NCI-H446 (cell line): Measurements from ENCODE around the gene TAC4.
"Not testable (repeated sequence)": the region's sequence is repeated elsewhere in the genome, so short reads cannot be mapped to it uniquely, and the experiment has no call there.

Experiments
- DNase-seq, 2 experiments: peaks; one replicate each; lab custom pipeline; 2025; lab: John Stamatoyannopoulos, UW

The TAC4 gene

DNA sequence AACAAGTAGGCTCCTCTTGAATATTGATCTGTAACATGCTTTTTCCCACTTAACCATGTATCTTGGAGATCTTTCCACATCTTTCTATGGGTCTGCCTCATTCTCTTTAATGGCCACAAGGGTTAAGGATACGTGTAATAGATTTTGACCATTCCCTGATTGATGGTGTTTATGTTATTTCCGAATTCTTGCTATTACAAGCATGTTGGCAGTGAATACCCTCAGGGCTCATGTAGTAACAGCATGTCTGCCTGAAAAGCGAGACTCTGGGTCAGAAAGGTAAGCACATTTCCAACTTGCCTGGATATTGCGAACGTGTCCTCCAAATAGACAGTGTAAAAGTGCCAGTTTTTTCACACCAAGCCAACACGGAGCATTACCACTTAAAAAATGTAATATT, 5.0 kb downstream of the TAC4 start:
- no peak for DNase-seq

- DNase-seq = no peak
These were observed 5.5 kb downstream of the TAC4 start for GRCh38 chr17:49842371-49842770.

- no peak for DNase-seq
These were observed 6.3 kb downstream of the TAC4 start for GRCh38 chr17:49841548-49841947.

- no peak for DNase-seq
These were observed 8.4 kb downstream of the TAC4 start for GRCh38 chr17:49839455-49839854.

- peak in 1 of 2 experiments; percentile 29 for DNase-seq
These were observed 11.5 kb downstream of the TAC4 start for GRCh38 chr17:49836111-49837030.

DNA sequence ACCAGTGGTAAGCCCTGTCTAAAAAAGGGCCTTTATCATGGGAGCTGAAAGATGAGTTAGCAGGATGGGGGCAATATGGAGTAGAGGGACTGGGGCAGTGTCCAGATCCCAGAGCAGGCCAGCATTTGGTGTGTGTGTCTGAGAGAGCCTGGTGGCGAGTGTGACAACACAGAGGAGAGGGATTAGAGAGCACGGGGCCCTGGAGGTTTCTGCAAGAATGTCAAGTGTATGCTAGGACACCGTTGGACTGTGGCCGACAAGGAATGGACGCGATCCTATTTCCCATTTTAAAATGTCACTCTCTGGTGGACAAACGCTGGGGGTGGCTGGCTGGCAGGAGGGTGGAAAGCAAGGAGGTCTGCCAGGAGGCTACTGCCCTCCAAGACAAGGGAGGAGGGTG, 12.4 kb downstream of the TAC4 start:
- DNase-seq = no peak

GRCh38 chr17:49834118-49834743, 13.6 kb downstream of the TAC4 start:
- DNase-seq = no peak

DNA sequence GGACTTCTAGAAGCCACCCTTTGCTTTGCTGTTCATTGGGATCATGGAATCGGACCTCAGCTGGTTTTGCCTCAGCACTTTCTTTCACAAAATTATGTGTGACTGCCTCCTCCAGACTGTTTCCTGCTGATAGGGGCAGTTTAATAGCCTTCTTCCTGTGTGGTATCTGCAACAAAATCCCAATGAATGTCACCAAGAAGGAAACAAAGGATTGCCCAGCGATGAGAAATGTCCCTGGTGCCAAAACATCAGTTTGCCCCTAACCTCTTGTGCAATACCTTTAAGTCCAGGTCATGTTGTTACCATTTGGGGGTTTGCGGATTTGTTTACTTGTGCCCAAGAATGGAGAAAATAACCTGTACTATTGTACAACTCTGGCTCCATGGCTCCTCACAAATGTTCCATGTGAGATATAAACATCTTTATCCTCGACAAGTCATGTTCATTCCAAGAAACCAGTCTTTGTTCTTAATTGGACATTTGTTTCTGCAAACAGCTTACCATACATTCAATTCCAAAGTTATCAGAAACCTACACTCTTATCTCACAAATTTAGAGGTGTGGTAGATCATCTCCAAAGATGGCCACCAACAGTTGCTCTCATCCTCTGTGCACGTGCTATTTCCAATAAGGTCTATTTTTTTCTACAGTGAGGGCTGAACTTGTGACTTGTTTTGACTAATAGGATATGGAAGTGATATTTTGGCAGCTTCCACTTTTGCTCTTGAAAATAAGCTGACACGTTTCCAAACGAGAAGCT, 14.8 kb downstream of the TAC4 start:
- DNase-seq = no peak

- no peak for DNase-seq
These were observed 17.3 kb downstream of the TAC4 start for GRCh38 chr17:49830605-49831004.

DNA sequence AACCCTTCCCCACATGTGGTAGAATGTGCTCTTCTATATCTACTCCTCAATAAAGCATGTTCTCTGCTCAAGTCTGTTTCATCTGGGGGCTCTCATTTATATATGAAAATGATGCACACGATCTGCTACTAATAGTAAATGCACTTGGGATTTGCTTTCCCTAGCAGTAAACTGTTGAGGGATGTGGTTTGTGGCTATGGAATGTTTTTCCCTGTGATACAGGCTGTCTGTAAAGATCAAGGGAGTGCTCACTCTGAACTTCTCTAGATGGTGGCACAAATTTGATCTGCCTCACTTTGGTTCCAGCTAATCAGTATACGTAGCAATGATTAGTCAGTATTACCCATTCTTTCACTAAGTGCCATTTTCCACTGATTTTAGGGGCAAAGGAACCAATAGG, 18.8 kb downstream of the TAC4 start:
- DNase-seq = no peak

DNA sequence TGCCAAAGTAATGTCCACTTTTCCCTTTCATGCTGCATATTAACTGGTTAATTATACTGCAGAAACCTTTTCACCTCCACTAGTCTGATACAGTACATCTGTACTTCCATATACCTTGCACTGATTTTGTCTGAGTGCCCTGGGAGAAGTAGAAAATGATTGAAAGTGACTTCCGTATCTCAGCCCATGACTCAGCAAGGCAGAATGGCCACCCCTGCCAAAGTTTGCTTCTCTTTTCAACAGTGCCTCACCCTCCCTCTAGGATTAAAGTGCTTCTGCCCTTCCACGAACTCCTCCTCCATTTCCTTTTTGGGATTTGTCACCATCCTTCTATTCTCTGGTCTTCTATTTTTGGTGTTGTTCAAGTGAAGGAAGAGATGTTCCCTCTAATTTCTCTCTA, 19.5 kb downstream of the TAC4 start:
- not testable (repeated sequence) for DNase-seq

- no peak for DNase-seq
These were observed 22.2 kb downstream of the TAC4 start for GRCh38 chr17:49825645-49826044.

DNA sequence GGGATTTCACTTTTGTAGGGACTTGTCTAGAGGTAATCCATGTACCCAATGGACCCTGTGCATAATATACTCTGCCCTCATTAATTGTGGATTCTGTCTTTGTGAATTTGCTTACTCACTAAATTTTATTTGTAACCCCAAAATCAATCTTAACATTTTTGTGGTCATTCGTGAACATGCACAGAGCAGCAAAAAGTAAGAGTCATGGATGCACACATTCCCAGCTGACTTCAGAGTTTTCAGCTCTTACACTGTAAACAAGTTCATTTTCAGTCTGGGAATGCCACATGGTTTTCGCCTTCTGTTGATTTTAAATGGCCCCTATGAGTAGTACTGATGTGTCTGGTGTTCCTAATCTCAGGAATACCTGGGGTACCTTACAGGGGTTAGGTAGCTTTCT, 24.3 kb downstream of the TAC4 start:
- no peak for DNase-seq

DNA sequence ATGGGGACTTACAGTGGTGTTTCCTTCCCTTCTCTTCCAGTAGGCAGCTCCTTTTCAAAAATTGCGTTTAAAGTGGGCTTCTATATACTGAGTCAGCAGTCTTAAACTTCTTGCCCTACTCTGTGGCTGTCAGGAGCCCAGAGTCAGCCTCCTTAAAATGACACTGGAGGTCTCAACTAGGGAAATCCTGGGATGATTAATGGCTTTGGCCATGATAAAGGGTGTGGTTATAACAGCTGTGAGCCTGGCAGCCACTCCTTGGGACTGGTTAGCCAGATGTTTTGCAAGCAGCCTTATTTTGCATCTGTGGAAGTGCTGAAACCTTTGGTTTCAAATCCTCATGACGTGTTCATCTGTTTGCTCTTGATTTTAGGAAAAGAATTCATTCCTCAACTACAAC, 25.0 kb downstream of the TAC4 start:
- DNase-seq = no peak

DNA sequence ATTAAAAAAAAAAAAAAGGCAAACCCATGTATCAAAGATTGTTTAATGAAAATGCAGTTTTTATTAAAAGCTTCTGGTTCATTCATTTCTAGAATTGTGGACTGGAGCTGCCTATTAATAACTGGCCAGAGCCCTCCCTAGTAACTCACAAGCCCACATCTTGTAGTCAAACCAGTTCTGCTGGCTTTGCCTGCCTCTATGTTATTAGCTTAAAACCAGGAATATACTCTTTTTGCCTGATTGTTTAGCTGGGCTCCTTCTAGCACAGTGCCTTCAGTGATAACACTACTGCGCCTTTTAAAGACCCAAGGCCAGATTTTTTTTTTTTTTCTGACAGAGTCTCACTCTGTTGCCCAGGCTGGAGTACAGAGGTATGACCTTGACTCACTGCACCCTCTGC, 26.0 kb downstream of the TAC4 start:
- no peak for DNase-seq

- DNase-seq = no peak
These were observed 26.4 kb downstream of the TAC4 start for GRCh38 chr17:49821466-49821865.

GRCh38 chr17:49820773-49821172, 27.1 kb downstream of the TAC4 start:
- no peak for DNase-seq

DNA sequence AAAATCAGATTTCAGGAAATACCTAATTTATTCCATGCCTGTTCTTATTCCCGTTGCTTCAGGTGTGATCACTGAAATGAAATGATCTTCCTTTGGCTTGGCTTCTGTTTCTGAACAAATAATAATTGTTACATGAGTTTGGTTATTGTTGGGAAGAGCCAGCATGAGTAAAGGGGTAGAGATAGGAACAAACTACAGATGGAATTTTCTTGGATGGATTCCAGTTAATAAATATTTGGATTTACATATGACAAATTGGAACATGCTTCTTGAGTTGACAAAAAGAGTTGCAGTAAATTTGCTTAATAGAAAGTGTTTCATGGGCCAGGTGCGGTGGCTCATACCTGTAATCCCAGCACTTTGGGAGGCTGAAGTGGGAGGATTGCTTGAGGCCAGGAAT, 28.2 kb downstream of the TAC4 start:
- no peak for DNase-seq

GRCh38 chr17:49819138-49819537, 28.7 kb downstream of the TAC4 start:
- no peak for DNase-seq

GRCh38 chr17:49817993-49818392, 29.9 kb downstream of the TAC4 start:
- no peak for DNase-seq

DNA sequence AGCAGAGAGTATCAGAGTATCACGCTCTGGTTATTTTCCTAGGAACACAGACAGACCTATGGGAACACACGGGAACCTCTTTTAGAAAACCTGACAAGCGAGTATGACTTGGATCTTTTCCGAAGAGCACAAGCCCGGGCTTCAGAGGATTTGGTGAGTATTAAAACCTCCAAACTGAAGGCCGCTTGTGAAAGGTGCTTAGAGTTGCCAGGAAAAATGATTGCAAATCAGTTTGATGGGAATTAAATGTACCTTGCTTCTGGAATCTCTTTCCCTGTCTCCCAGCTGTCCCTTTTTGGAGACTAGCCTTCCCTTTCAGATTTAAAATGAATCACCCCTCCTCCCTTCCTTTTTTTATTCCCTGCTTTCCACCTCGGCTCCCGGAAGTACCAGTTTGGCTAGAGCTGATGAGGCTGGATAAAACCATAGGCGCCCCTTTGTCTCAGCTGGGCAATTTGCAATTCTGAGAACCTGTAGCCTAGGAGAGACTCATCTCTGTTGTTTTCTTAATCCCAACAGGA, 32.0 kb downstream of the TAC4 start:
- no peak for DNase-seq

- DNase-seq = no peak
These were observed 32.9 kb downstream of the TAC4 start for GRCh38 chr17:49814781-49815529.
